Naive B cell (primary cell): Measurements from ENCODE around the gene SYNDIG1. TPM values are rescaled to one million over a fixed set of nuclear protein-coding genes. Genes with fewer than 3 reads are reported as not detected.

Source experiments
- ATAC-seq, 2 donors: fragments of 150-1000 bp; cut with Tn5 transposase; 2 replicates each; pipeline ENCODE4 v1.10.0; 2021; ENCODE audit warnings: low read depth in 2 of 2, mild to moderate bottlenecking in 2 of 2, moderate library complexity in 2 of 2
- DNase-seq: peaks from one replicate; pipeline ENCODE4 v3.0.0; 2022
- H3K27ac Mint-ChIP-seq, 6 donors: one replicate each; pipeline ENCODE4 v1.8.0; 2020 to 2022; ENCODE audit warnings: mild to moderate bottlenecking in 6 of 6, mixed read lengths in 6 of 6, moderate library complexity in 5 of 6, inconsistent platforms in 2 of 6
- H3K27me3 Mint-ChIP-seq, 3 donors: one replicate each; pipeline ENCODE4 v1.8.0; 2021 to 2022; ENCODE audit warnings: mixed read lengths in 3 of 3, mild to moderate bottlenecking in 1 of 3
- H3K36me3 Mint-ChIP-seq, 2 donors: one replicate each; pipeline ENCODE4 v1.8.0; 2020 to 2022; ENCODE audit warnings: mixed read lengths in 2 of 2, inconsistent platforms in 1 of 2, mild to moderate bottlenecking in 1 of 2
- H3K4me1 Mint-ChIP-seq, 3 donors: one replicate each; pipeline ENCODE4 v1.8.0; 2020 to 2022; ENCODE audit warnings: mixed read lengths in 3 of 3, inconsistent platforms in 1 of 3, mild to moderate bottlenecking in 1 of 3, moderate library complexity in 1 of 3
- H3K4me3 Mint-ChIP-seq, 8 donors: one replicate each; pipeline ENCODE4 v1.8.0; 2020 to 2022; ENCODE audit warnings: mild to moderate bottlenecking in 8 of 8, mixed read lengths in 8 of 8, moderate library complexity in 8 of 8, inconsistent platforms in 2 of 8
- H3K9me3 Mint-ChIP-seq, 7 donors: one replicate each; pipeline ENCODE4 v1.8.0; 2020 to 2022; ENCODE audit warnings: mixed read lengths in 7 of 7, mild to moderate bottlenecking in 5 of 7, inconsistent platforms in 2 of 7, moderate library complexity in 1 of 7
- polyA plus RNA-seq, 6 donors: library from polyadenylated mRNA; unstranded; fragments of 300-500 nt; fragmentation: Illumina TruSeq; gene quantifications; one replicate each; pipeline ENCODE4 v1.2.3, GENCODE V29; 2021; ENCODE audit warnings: low read depth in 6 of 6

SYNDIG1 gene
- polyA plus RNA-seq, 6 donors from 2014 or later, result not detected

DNA sequence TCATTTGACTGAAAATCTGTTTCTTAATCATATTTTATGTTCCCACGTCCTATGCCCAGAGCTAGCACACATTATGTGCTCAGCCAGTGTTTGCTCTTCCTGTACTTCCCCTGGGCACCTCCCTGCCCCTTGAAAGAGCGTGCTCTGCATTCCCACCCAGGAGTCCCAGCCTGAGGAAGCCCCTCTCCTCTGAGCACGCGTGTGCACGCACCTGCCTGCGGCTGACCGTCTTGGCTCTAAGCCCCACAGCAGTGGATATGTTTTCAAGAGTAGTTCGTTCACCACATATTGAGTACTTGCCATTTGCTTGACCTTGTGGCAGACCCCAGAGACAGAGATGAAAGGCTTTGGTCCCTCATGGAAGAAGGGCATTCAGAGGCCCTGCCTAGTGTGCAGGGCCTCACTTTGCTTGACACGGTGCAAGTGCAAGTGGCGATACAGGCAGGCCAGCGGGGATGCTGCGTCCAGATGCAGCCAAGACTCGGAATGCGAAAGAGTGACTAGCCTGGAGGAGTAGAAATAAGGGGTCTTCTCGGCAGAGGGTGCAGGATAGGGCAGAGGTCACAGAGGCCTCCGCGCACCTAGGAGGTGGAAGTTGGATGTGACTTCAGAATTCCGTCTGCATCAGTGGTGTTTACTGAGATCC lies 14.1 kb downstream of the SYNDIG1 start:
- Mint-ChIP-seq H3K27me3 (peaks cover 4 to 22% (median 19%) of the 10 kb centered on the region in 3 donors), H3K4me3 (peak overlapping the region in 2 of 8 donors; percentile 1 to 25), H3K27ac (peak overlapping the region in 1 of 6 donors; percentile 13), H3K9me3 (no peaks in the 10 kb centered on the region), H3K4me1 (no peaks in the 10 kb centered on the region), H3K36me3 (no peaks in the 10 kb centered on the region)
- DNase-seq (no peak), ATAC-seq (no peak)

DNA sequence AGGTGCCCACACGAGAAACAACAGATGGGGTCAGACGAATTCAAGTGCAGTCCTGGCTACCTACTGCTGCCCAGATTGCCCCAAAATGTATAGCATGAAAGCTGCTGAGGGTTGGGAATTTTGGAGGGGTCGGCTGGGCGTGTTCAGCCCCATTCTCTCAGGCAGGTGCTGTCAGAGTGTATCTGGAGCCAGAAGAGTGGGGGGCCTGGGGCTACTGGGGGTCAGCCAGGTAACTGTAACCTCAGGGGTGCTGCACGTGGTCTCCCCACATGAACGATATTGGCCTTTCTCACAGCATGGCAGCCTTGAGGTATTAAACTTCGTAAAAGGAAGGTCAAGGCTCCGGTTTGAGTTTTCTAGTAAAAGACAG lies 14.6 kb downstream of the SYNDIG1 start:
- H3K4me1 Mint-ChIP-seq, result no peaks in the 10 kb centered on the region
- H3K36me3 Mint-ChIP-seq, result no peaks in the 10 kb centered on the region
- peaks cover 4 to 22% (median 19%) of the 10 kb centered on the region in 3 donors for H3K27me3 Mint-ChIP-seq
- H3K4me3 Mint-ChIP-seq, result no peak overlapping the region
- H3K27ac Mint-ChIP-seq, result peak overlapping the region in 1 of 6 donors; percentile 13
- H3K9me3 Mint-ChIP-seq, result peaks cover 0 to under 1% (median 0%) of the 10 kb centered on the region in 7 donors
- ATAC-seq (no peak), DNase-seq (no peak)

GRCh38 chr20:24485981-24486380 lies 16.6 kb downstream of the SYNDIG1 start:
- ATAC-seq, result no peak
- no peaks in the 10 kb centered on the region for H3K4me1 Mint-ChIP-seq

DNA sequence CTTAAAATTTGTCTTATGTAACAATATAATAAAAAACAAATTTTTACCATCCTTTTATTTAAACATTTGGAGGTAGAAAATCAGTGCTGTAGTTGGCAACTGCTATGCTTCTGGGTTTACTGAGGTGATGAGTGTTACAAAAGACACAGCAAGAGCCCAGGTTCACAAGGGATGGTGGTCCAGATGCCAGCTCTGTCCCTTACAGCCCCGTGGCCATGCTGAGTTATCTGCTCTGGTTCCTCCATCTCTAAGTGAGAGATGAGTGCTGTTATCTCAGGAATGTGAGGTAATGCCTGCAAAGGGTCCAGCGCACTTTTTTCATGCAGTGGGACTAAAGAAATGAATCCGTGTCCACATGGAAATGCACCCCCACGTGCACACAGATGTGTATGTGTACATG lies 17.8 kb downstream of the SYNDIG1 start:
- Mint-ChIP-seq H3K36me3 (no peaks in the 10 kb centered on the region), H3K9me3 (peaks cover 0 to 4% (median 0%) of the 10 kb centered on the region in 7 donors), H3K4me3 (no peak overlapping the region), H3K4me1 (no peaks in the 10 kb centered on the region), H3K27me3 (peaks cover 0 to 8% (median 4%) of the 10 kb centered on the region in 3 donors), H3K27ac (no peak overlapping the region)
- no peak for DNase-seq
- no peak for ATAC-seq

More at GRCh38 chr20:24485981-24486380, 16.6 kb downstream of the SYNDIG1 start:
- peaks cover 0 to 8% (median 5%) of the 10 kb centered on the region in 3 donors for H3K27me3 Mint-ChIP-seq
- no peaks in the 10 kb centered on the region for H3K36me3 Mint-ChIP-seq
- H3K4me3 Mint-ChIP-seq, result peak overlapping the region in 1 of 8 donors; percentile 68
- H3K9me3 Mint-ChIP-seq, result peaks cover 0 to 4% (median 0%) of the 10 kb centered on the region in 7 donors
- DNase-seq, result no peak
- peak overlapping the region in 1 of 6 donors; percentile 2 for H3K27ac Mint-ChIP-seq

GRCh38 chr20:24487648-24488047 lies 18.2 kb downstream of the SYNDIG1 start:
- no peak for DNase-seq
- H3K9me3 Mint-ChIP-seq, result peaks cover 0 to 4% (median 0%) of the 10 kb centered on the region in 7 donors
- no peak overlapping the region for H3K4me3 Mint-ChIP-seq
- H3K27me3 Mint-ChIP-seq, result peaks cover 0 to 8% (median 4%) of the 10 kb centered on the region in 3 donors
- no peaks in the 10 kb centered on the region for H3K36me3 Mint-ChIP-seq
- H3K27ac Mint-ChIP-seq, result no peak overlapping the region
- H3K4me1 Mint-ChIP-seq, result no peaks in the 10 kb centered on the region
- ATAC-seq, result no peak

- Mint-ChIP-seq H3K27me3 (peaks cover 0 to 8% (median 4%) of the 10 kb centered on the region in 3 donors), H3K4me3 (no peak overlapping the region), H3K9me3 (peaks cover 0 to 4% (median 0%) of the 10 kb centered on the region in 7 donors), H3K27ac (no peak overlapping the region), H3K4me1 (no peaks in the 10 kb centered on the region), H3K36me3 (no peaks in the 10 kb centered on the region)
- ATAC-seq (no peak), DNase-seq (no peak)
These were observed 18.8 kb downstream of the SYNDIG1 start for GRCh38 chr20:24488064-24488799.

- H3K27me3 Mint-ChIP-seq, result peaks cover 0 to 4% (median 3%) of the 10 kb centered on the region in 3 donors
- no peak overlapping the region for H3K4me3 Mint-ChIP-seq
- DNase-seq (no peak), ATAC-seq (no peak)
- H3K27ac Mint-ChIP-seq, result no peak overlapping the region
- H3K9me3 Mint-ChIP-seq, result peaks cover 0 to 4% (median 0%) of the 10 kb centered on the region in 7 donors
- H3K36me3 Mint-ChIP-seq, result no peaks in the 10 kb centered on the region
- H3K4me1 Mint-ChIP-seq, result no peaks in the 10 kb centered on the region
These were observed 19.4 kb downstream of the SYNDIG1 start for GRCh38 chr20:24488800-24489175.

GRCh38 chr20:24489193-24489592 lies 19.8 kb downstream of the SYNDIG1 start:
- DNase-seq (no peak), ATAC-seq (no peak)
- no peaks in the 10 kb centered on the region for H3K36me3 Mint-ChIP-seq
- H3K4me1 Mint-ChIP-seq, result no peaks in the 10 kb centered on the region
- no peak overlapping the region for H3K27ac Mint-ChIP-seq
- H3K27me3 Mint-ChIP-seq, result peaks cover 0 to 4% (median 0%) of the 10 kb centered on the region in 3 donors
- no peak overlapping the region for H3K4me3 Mint-ChIP-seq
- H3K9me3 Mint-ChIP-seq, result peaks cover 0 to 4% (median 0%) of the 10 kb centered on the region in 7 donors

GRCh38 chr20:24489631-24490260 lies 20.3 kb downstream of the SYNDIG1 start:
- H3K27ac Mint-ChIP-seq, result no peak overlapping the region
- no peaks in the 10 kb centered on the region for H3K36me3 Mint-ChIP-seq
- ATAC-seq, result no peak
- H3K27me3 Mint-ChIP-seq, result peaks cover 0 to 4% (median 0%) of the 10 kb centered on the region in 3 donors
- no peak for DNase-seq
- peak overlapping the region in 1 of 8 donors; percentile 75 for H3K4me3 Mint-ChIP-seq
- no peaks in the 10 kb centered on the region for H3K4me1 Mint-ChIP-seq
- H3K9me3 Mint-ChIP-seq, result peaks cover 0 to 4% (median 0%) of the 10 kb centered on the region in 7 donors

DNA sequence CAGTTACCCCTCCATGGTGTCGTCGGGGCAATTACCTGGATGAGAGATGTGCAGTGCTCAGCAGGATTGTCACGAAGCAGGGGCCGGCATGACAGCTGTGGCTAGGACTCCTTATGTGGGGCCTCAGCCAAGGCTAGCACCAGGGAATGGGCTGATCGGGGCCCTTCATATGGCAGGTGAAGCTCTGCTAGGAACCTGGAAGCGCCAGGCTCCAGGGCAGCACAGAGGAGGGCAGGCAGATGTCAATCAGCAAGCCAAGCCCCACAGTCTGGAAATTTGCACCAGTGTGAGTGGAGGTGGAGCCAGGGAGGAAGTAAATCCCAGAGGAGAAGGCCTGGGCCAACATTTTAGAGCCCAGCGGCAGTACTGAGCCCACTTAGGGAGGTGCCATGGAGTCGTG lies 21.2 kb downstream of the SYNDIG1 start:
- H3K4me1 Mint-ChIP-seq, result no peaks in the 10 kb centered on the region
- peaks cover 0 to 4% (median 0%) of the 10 kb centered on the region in 7 donors for H3K9me3 Mint-ChIP-seq
- DNase-seq, result no peak
- ATAC-seq, result no peak
- peaks cover 0 to 4% (median 0%) of the 10 kb centered on the region in 3 donors for H3K27me3 Mint-ChIP-seq
- no peak overlapping the region for H3K27ac Mint-ChIP-seq
- no peaks in the 10 kb centered on the region for H3K36me3 Mint-ChIP-seq
- H3K4me3 Mint-ChIP-seq, result no peak overlapping the region

GRCh38 chr20:24491041-24491756 lies 21.8 kb downstream of the SYNDIG1 start:
- Mint-ChIP-seq H3K36me3 (no peaks in the 10 kb centered on the region), H3K4me3 (no peak overlapping the region), H3K27me3 (no peaks in the 10 kb centered on the region), H3K27ac (no peak overlapping the region), H3K4me1 (no peaks in the 10 kb centered on the region), H3K9me3 (peaks cover 0 to 4% (median 0%) of the 10 kb centered on the region in 7 donors)
- ATAC-seq (no peak), DNase-seq (no peak)

DNA sequence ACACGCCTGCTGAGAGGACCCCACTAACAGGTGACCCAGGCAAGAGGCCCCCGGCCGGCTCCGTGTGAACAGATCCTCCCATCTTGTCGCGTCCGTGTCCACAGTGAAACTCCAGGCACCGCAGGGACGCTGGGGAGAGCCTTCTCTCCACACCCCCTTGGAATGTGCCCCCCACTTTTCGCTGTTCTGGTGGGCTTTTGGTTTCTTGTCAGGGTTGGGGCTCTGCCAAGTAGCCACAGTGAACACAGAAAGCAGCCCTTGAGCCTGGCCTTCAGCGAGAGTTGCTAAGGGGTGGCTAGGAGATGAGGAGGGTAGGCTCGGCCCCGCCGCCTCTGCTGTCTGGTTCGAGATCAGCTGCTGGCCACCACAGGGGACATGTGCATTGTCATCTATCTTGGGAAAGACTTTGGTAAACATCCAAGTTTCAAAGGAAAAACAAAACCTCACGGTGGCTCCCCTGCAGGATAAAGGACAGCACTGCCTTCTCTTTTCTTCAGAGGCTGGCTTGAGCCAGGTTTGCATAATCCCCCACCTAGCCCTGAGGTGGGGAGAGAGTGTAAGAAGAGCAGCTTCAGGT lies 22.7 kb downstream of the SYNDIG1 start:
- ATAC-seq, result no peak
- Mint-ChIP-seq H3K4me3 (no peak overlapping the region), H3K9me3 (peaks cover 0 to 4% (median 0%) of the 10 kb centered on the region in 7 donors)

GRCh38 chr20:24492698-24493097 lies 23.3 kb downstream of the SYNDIG1 start:
- Mint-ChIP-seq H3K27ac (no peak overlapping the region), H3K27me3 (no peaks in the 10 kb centered on the region), H3K9me3 (peaks cover 0 to 4% (median 0%) of the 10 kb centered on the region in 7 donors), H3K4me3 (no peak overlapping the region), H3K4me1 (no peaks in the 10 kb centered on the region), H3K36me3 (no peaks in the 10 kb centered on the region)
- no peak for ATAC-seq
- DNase-seq, result no peak

More for the DNA sequence above, 22.7 kb downstream of the SYNDIG1 start:
- no peak overlapping the region for H3K27ac Mint-ChIP-seq
- H3K4me1 Mint-ChIP-seq, result no peaks in the 10 kb centered on the region
- H3K27me3 Mint-ChIP-seq, result no peaks in the 10 kb centered on the region
- no peaks in the 10 kb centered on the region for H3K36me3 Mint-ChIP-seq
- no peak for DNase-seq
